Measurements from ENCODE around the gene WDPCP. TPM values are rescaled to one million over a fixed set of nuclear protein-coding genes. Genes with fewer than 3 reads are reported as not detected.

Gene WDPCP
- total RNA-seq, 2 experiments from 2014 or later: 14.8 to 29.3 TPM

DNA sequence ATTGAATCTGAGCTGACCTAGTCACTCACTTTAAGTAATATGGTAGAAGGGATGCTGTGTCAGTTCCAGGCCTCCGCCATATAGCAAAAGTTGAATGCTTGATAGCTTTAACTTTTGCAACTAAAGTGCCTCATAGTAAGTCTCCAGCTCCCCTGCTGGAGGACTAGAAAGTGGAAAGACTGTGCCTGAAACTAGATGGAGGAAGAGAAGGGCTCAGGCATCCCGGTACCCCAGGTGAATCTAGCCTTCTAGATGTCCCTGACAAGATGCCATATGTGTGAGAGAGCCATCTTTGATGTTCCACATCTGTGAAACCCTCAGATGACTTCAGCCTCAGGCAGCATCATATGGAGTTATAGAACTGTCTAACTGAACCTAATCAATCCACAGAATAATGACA is 516.6 kb downstream of the WDPCP start:
- H4K20me1 ChIP-seq (ENCODE audit: insufficient read depth, low read length): no peaks in the 10 kb centered on the region
- no peaks in the 10 kb centered on the region for H3K9me3 ChIP-seq (ENCODE audit: low read length)
- no peak for DNase-seq (ENCODE audit: low spot score)
- H2AFZ ChIP-seq (ENCODE audit: low read length): no peak overlapping the region
- no TSS peak for BruUV-seq (replicated peaks)
- no peak overlapping the region for H3K4me2 ChIP-seq (ENCODE audit: low read length)
- intact Hi-C loops (cut with micrococcal nuclease; ENCODE audit: unreplicated experiment): loop anchor here (10.0 kb wide), 1 partner anchor 353 kb away; no protein-coding TSS in a partner anchor
- no peak overlapping the region for H3K27ac ChIP-seq (ENCODE audit: low read depth, low read length, poor library complexity, severe bottlenecking)
- TF ChIP-seq, protein P1, sequence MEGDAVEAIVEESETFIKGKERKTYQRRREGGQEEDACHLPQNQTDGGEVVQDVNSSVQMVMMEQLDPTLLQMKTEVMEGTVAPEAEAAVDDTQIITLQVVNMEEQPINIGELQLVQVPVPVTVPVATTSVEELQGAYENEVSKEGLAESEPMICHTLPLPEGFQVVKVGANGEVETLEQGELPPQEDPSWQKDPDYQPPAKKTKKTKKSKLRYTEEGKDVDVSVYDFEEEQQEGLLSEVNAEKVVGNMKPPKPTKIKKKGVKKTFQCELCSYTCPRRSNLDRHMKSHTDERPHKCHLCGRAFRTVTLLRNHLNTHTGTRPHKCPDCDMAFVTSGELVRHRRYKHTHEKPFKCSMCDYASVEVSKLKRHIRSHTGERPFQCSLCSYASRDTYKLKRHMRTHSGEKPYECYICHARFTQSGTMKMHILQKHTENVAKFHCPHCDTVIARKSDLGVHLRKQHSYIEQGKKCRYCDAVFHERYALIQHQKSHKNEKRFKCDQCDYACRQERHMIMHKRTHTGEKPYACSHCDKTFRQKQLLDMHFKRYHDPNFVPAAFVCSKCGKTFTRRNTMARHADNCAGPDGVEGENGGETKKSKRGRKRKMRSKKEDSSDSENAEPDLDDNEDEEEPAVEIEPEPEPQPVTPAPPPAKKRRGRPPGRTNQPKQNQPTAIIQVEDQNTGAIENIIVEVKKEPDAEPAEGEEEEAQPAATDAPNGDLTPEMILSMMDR (conservative IDR thresholded peaks at IDR 0.05; ENCODE audit: low read length): no peak
- no peak for TF ChIP-seq EZH2phosphoT487 (IDR thresholded peaks at IDR 0.05; ENCODE audit: borderline replicate concordance, low read depth, low read length)
- no peaks in the 10 kb centered on the region for H3K9me2 ChIP-seq (ENCODE audit: insufficient read depth, low read length)
- no peaks in the 10 kb centered on the region for H3K36me3 ChIP-seq (ENCODE audit: insufficient read depth, low read length)
- H3K4me1 ChIP-seq (ENCODE audit: insufficient read depth, low read length, poor library complexity, severe bottlenecking): no peaks in the 10 kb centered on the region
- H3K79me2 ChIP-seq (ENCODE audit: insufficient read depth, low read depth, low read length): no peaks in the 10 kb centered on the region
- H3K4me3 ChIP-seq (ENCODE audit: low read depth, low read length, poor library complexity, severe bottlenecking): no peak overlapping the region
- CTCF ChIA-PET (ENCODE audit: unreplicated experiment): no interaction called here
- POLR2A ChIA-PET: interaction anchor here (0.5 kb wide), 1 partner anchor 27 kb away, joined by 3 read pairs; no protein-coding TSS in a partner anchor

Small RNAs within 50 kb of the gene (small RNA-seq; reads per million reads assigned to genes)
- gene RF00017: not detected

Other genes starting within 250 kb of the WDPCP start
- gene MDH1, start 486 bp upstream of the WDPCP start, total RNA-seq (2014; rRNA removed; shearing (Covaris generic)): 190 and 224 TPM in 2 replicates
- 222 and 227 TPM in 2 replicates for gene MDH1, start 486 bp upstream of the WDPCP start, total RNA-seq (2022)

Data from OCI-LY7 (cell line).